Heart left ventricle (tissue), 16 donors: Measurements from ENCODE around the gene RBMY1D. TPM values are rescaled to one million over a fixed set of nuclear protein-coding genes. Genes with fewer than 3 reads are reported as not detected.

ENCODE experiments used
- ATAC-seq, 4 donors: fragments of 200-7000 bp; cut with Tn5 transposase; one replicate each; pipeline ENCODE4 v1.9.1; 2020 to 2022; ENCODE audit warnings: moderate library complexity in 4 of 4, mild to moderate bottlenecking in 3 of 4, moderate number of reproducible peaks in 1 of 4
- DNase-seq, 5 donors: peaks; one replicate each; pipeline ENCODE4 v3.0.0-alpha.2; 2020
- H3K27ac ChIP-seq, 12 donors: fragments of 200-600 bp; sonication (generic) in 4 of 12; one replicate each; pipeline versions ENCODE4 v1.5.0 to v1.8.0; 2016 to 2022; ENCODE audit warnings: mild to moderate bottlenecking in 2 of 12
- H3K27me3 ChIP-seq, 9 donors: fragments of 200-600 bp; sonication (generic) in 2 of 9; one replicate each; pipeline versions ENCODE4 v1.5.1 to v1.8.0; 2016 to 2022; ENCODE audit warnings: mild to moderate bottlenecking in 3 of 9
- H3K36me3 ChIP-seq, 9 donors: fragments of 200-600 bp; sonication (generic) in 2 of 9; one replicate each; pipeline versions ENCODE4 v1.5.0 to v1.8.0; 2018 to 2022; ENCODE audit warnings: mild to moderate bottlenecking in 2 of 9
- H3K4me1 ChIP-seq, 12 donors: fragments of 200-600 bp; sonication (generic) in 4 of 12; one replicate each; pipeline versions ENCODE4 v1.5.0 to v1.8.0; 2016 to 2022; ENCODE audit warnings: mild to moderate bottlenecking in 3 of 12
- H3K4me3 ChIP-seq, 12 donors: fragments of 200-600 bp; sonication (generic) in 4 of 12; one replicate each; pipeline versions ENCODE4 v1.5.0 to v1.8.0; 2017 to 2022; ENCODE audit warnings: mild to moderate bottlenecking in 9 of 12, moderate library complexity in 4 of 12
- H3K9me3 ChIP-seq, 12 donors: fragments of 200-600 bp; sonication (generic) in 4 of 12; one replicate each; pipeline versions ENCODE4 v1.5.0 to v1.8.0; 2016 to 2022; ENCODE audit warnings: mild to moderate bottlenecking in 1 of 12
- POLR2A ChIP-seq, 2 donors: fragments of 450-650 bp; IDR thresholded peaks; one replicate each; pipeline ENCODE4 v1.6.1; 2017; ENCODE audit warnings: antibody characterized with exemption in 2 of 2, mild to moderate bottlenecking in 2 of 2, moderate library complexity in 2 of 2
- WGBS, 4 donors: extraction: QIAGEN DNeasy Blood & Tissue Kit in 2 of 4; methylation state at CpG; one replicate each; pipeline versions ENCODE4 v1.1.5 to v1.1.7; 2013 to 2018; 5-methylcytosine and 5-hydroxymethylcytosine counted together
- intact Hi-C, 10 donors: fragments of 100-400 bp; cut with DNase I; formaldehyde crosslinking; loops; one replicate each; pipeline versions ENCODE4 v1.11.1 to v1.14.2; 2022
- polyA plus RNA-seq, 2 donors: library from polyadenylated mRNA; stranded (reverse); fragments of 200-250 nt; gene quantifications; one replicate each; pipeline ENCODE4 v1.2.3, GENCODE V29; 2013
- total RNA-seq, 9 donors: library from RNA; depleted of rRNA in 2 of 9; stranded (reverse); fragments of >200 nt in 2 of 9; fragmentation: NEBNext Ultra II Directional in 3 of 9; extraction: Animal tissue kit (Norgen Biotek cat#: 25700) in 3 of 9; gene quantifications; one replicate each; pipeline versions ENCODE4 v1.1.0 to v1.2.4, GENCODE V29; 2016 to 2023
- TF ChIP-seq, protein P1 (sequence below), 12 donors: fragments of 200-600 bp; sonication (generic) in 4 of 12; IDR thresholded peaks; one replicate each; pipeline versions ENCODE4 v1.5.0 to v1.8.0; 2018 to 2022; ENCODE audit warnings: antibody characterized with exemption in 12 of 12, mild to moderate bottlenecking in 5 of 12
- donor health status: ischemic (EF 13 %, LVEDD 7.1; RV severe dilation, severe dysfunction).
- donor health status: healthy with polysubstance abuse.
- donor health status: DM: no; HTN: yes; CAD: no.
- donor health status: DM: no; HTN: no; CAD: no.
- donor health status: ischemic (EF 25% LVEDD 6.9; RV normal size, moderate dysfunction).
- donor health status: ischemic (EF 25% LVEDD 5.7; RV mildly dilated, moderate dysfunction).
- donor health status: healthy.
- donor health status: DM: yes; HTN: yes; CAD: no.
- donor health status: ischemic (EF 35%, LVEDD 5.7; RV mildly dilated, moderate dysfunction).
- donor health status: nonischemic (EF 11% LVEDD 7.7; RV severe dilation, severe dysfunction).
- donor health status: DM: yes; HTN: yes; CAD: no.
- donor health status: PGD.
- donor health status: ischemic (EF 29% LVEDD 5.4; RV normal size, mild dysfunction).
- donor health status: nonischemic (EF 23%, LVEDD 6.1; RV moderate dilation, normal function).

The RBMY1D gene
- total and polyA plus RNA-seq, 11 donors: not detected

DNA sequence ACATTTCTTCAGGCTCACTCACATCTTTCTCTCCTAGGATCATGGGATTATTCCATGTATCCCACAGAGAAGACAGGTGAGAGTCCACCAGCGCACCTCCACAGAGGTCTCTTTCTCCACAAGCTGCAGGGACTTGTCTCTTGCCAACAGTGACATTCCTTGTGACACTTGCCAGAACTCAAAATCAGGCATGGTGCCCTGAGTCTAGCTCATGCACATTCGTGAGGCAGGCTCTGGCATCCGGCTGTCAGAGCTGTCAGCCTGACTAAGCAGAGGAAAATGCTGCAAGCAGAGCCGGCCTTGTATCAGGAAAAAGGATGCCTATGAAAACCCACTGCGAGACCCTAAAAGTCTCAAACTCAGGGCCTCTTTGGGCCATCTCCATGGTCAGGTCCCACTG, 54.8 kb downstream of the RBMY1D start:
- no peaks in the 10 kb centered on the region for H3K36me3 ChIP-seq
- peak in 2 of 4 donors; percentile 51 to 55 for ATAC-seq
- no peaks in the 10 kb centered on the region for H3K9me3 ChIP-seq
- no peaks in the 10 kb centered on the region for H3K27me3 ChIP-seq
- H3K4me3 ChIP-seq: no peak overlapping the region
- peaks cover 0 to 8% (median 0%) of the 10 kb centered on the region in 12 donors for H3K4me1 ChIP-seq
- TF ChIP-seq POLR2A (IDR thresholded peaks at IDR 0.05): no peak
- TF ChIP-seq, protein P1, sequence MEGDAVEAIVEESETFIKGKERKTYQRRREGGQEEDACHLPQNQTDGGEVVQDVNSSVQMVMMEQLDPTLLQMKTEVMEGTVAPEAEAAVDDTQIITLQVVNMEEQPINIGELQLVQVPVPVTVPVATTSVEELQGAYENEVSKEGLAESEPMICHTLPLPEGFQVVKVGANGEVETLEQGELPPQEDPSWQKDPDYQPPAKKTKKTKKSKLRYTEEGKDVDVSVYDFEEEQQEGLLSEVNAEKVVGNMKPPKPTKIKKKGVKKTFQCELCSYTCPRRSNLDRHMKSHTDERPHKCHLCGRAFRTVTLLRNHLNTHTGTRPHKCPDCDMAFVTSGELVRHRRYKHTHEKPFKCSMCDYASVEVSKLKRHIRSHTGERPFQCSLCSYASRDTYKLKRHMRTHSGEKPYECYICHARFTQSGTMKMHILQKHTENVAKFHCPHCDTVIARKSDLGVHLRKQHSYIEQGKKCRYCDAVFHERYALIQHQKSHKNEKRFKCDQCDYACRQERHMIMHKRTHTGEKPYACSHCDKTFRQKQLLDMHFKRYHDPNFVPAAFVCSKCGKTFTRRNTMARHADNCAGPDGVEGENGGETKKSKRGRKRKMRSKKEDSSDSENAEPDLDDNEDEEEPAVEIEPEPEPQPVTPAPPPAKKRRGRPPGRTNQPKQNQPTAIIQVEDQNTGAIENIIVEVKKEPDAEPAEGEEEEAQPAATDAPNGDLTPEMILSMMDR (IDR thresholded peaks at IDR 0.05): no peak
- WGBS, 4 donors: 34 to 53% methylated on average over 5 of the region's 5 CpGs; no CpG with 5 or more reads in 2 of the 4 donors
- DNase-seq: peak in 2 of 5 donors; percentile 16 to 48
- peak overlapping the region in 2 of 12 donors; percentile 24 to 29 for H3K27ac ChIP-seq
- intact Hi-C loops: no loop called here

DNA sequence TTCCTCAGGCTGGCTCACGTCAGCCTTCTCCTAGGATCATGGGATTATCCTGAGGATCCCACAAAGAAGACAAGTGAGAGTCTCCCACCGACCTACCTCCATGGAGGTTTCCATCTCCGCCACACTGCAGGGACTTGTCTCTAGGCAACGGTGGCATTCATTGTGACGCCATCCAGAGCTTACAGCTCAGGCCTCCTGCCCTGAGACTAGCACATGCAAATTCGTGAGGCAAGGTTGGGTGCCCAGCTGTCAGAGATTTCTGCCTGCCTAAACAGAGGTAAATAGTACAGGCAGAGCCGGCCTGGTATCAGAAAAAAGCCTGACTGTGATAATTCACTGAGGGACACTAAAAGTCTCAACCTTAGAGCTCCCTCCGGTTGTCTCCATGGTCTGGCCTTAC, 58.0 kb downstream of the RBMY1D start:
- no peak for TF ChIP-seq POLR2A (IDR thresholded peaks at IDR 0.05)
- TF ChIP-seq, protein P1 (IDR thresholded peaks at IDR 0.05): no peak
- DNase-seq (no peak), ATAC-seq (peak in 1 of 4 donors; percentile 54)
- H3K9me3 ChIP-seq: no peaks in the 10 kb centered on the region
- no peaks in the 10 kb centered on the region for H3K27me3 ChIP-seq
- peaks cover 0 to 5% (median 0%) of the 10 kb centered on the region in 12 donors for H3K4me1 ChIP-seq
- H3K27ac ChIP-seq: no peak overlapping the region
- 53 to 55% methylated on average over 8 of the region's 8 CpGs; no CpG with 5 or more reads in 2 of the 4 donors for WGBS, 4 donors
- no peaks in the 10 kb centered on the region for H3K36me3 ChIP-seq
- H3K4me3 ChIP-seq: no peak overlapping the region
- intact Hi-C loops: no loop called here

DNA sequence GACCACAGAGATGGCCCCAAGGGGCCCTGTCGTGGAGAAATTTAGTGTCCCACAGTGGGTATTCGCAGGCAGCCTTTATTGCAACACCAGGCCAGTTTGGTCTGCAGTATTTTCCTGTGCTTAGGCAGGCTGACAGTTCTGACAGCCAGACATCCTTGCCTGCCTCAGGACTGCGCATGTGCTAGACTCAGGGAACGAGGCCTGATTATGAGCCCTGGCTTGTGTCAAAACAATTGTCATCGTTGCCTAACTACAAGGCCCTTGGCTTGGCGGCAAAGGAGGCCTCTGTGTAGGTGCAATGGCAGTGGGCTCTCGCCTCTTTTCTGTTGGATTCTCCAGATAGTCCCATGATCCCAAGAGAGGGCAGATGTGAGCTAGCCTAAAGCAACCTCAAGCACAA, 59.3 kb downstream of the RBMY1D start:
- TF ChIP-seq, protein P1 (IDR thresholded peaks at IDR 0.05): no peak
- TF ChIP-seq POLR2A (IDR thresholded peaks at IDR 0.05): no peak
- Histone ChIP-seq H3K36me3 (no peaks in the 10 kb centered on the region), H3K27me3 (no peaks in the 10 kb centered on the region), H3K4me3 (no peak overlapping the region), H3K4me1 (peaks cover 0 to 4% (median 0%) of the 10 kb centered on the region in 12 donors), H3K9me3 (no peaks in the 10 kb centered on the region), H3K27ac (peak overlapping the region in 1 of 12 donors; percentile 42)
- intact Hi-C loops: no loop called here
- WGBS, 4 donors: 35 to 47% methylated on average over 7 of the region's 7 CpGs; no CpG with 5 or more reads in 2 of the 4 donors
- peak in 2 of 4 donors; percentile 92 to 95 for ATAC-seq
- DNase-seq: peak in 3 of 5 donors; percentile 51 to 66 (median 56)

Other genes starting within 250 kb of the RBMY1D start
- gene RBMY1E, start 23.5 kb upstream of the RBMY1D start, total RNA-seq: not detected
- gene RBMY1E, start 23.5 kb upstream of the RBMY1D start, polyA plus RNA-seq: not detected